ENCODE results near the gene ACAA2.
"Not testable (repeated sequence)": the region's sequence is repeated elsewhere in the genome, so short reads cannot be mapped to it uniquely, and the experiment has no call there.

Gene ACAA2

GRCh38 chr18:49808553-49809191, 4.7 kb downstream of the ACAA2 start:
- not testable (repeated sequence) for DNase-seq

- no peak for DNase-seq
These were observed 9.2 kb downstream of the ACAA2 start for GRCh38 chr18:49804096-49804495.

GRCh38 chr18:49802623-49803022, 10.7 kb downstream of the ACAA2 start:
- no peak for DNase-seq

- DNase-seq = not testable (repeated sequence)
These were observed 12.8 kb downstream of the ACAA2 start for GRCh38 chr18:49800491-49800890.

GRCh38 chr18:49799806-49800205, 13.5 kb downstream of the ACAA2 start:
- DNase-seq = not testable (repeated sequence)

- DNase-seq = no peak
These were observed 15.3 kb downstream of the ACAA2 start for GRCh38 chr18:49798001-49798400.

GRCh38 chr18:49795612-49796552, 17.5 kb downstream of the ACAA2 start:
- DNase-seq = no peak

- no peak for DNase-seq
These were observed 18.6 kb downstream of the ACAA2 start for GRCh38 chr18:49794743-49795142.

GRCh38 chr18:49789560-49790134, 23.7 kb downstream of the ACAA2 start:
- DNase-seq = not testable (repeated sequence)

- no peak for DNase-seq
These were observed 24.9 kb downstream of the ACAA2 start for GRCh38 chr18:49788327-49788898.

- no peak for DNase-seq
These were observed 27.2 kb downstream of the ACAA2 start for GRCh38 chr18:49786019-49786720.

- DNase-seq = no peak
These were observed 28.7 kb downstream of the ACAA2 start for GRCh38 chr18:49784427-49785185.

GRCh38 chr18:49783631-49784030, 29.7 kb downstream of the ACAA2 start:
- DNase-seq = not testable (repeated sequence)

- DNase-seq = no peak
These were observed 34.4 kb downstream of the ACAA2 start for GRCh38 chr18:49778826-49779465.

- DNase-seq = no peak
These were observed 44.1 kb downstream of the ACAA2 start for GRCh38 chr18:49769047-49769728.

GRCh38 chr18:49768051-49768391, 45.3 kb downstream of the ACAA2 start:
- peak; percentile 73 for DNase-seq

- DNase-seq = peak; percentile 44
These were observed 46.0 kb downstream of the ACAA2 start for GRCh38 chr18:49767111-49768050.

- DNase-seq = no peak
These were observed 46.7 kb downstream of the ACAA2 start for GRCh38 chr18:49766646-49767045.

GRCh38 chr18:49764032-49764431, 49.3 kb downstream of the ACAA2 start:
- DNase-seq = no peak

GRCh38 chr18:49763590-49763989, 49.7 kb downstream of the ACAA2 start:
- no peak for DNase-seq
